ENCODE data around the gene TAC4.
"Not testable (repeated sequence)": the region's sequence is repeated elsewhere in the genome, so short reads cannot be mapped to it uniquely, and the experiment has no call there.

TAC4 gene

DNA sequence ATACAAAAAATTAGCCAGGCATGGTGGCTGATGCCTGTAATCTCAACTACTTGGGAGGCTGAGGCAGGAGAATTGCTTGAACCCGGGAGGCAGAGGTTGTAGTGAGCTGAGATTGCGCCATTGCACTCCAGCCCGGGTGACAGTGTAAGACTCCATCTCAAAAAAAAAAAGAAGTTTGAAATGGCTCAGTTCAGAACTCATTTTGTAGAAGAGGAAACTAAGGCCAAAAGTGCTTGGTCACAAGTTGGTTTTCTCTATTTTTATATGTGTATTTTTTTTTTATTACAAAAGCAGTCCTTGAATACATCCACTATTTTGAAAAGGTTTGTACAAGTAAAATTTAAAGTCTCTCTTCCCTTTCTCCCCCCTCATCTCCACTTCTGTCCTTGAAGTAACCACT is 5.5 kb downstream of the TAC4 start:
- DNase-seq, result no peak

DNA sequence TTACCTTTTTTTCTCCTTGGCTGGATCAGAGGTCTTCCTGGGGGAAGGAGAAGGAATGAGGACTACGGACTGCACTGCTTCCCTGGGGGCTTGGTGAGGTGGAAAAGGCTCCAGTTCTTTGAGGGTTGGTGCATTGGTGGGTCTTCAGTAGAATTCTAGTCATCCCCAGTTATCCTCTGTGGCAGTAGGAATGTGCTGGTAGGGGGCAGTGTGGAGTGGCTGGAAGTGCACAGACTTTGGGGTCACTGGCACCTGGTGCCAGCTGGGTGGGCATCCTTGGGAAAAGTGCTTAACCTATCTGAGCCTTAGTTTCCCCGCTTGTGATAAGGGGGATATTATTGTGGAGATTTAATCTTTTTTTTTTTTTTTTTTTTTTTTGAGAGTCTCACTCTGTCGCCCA is 6.3 kb downstream of the TAC4 start:
- no peak for DNase-seq

- no peak for DNase-seq
These were observed 8.4 kb downstream of the TAC4 start for GRCh38 chr17:49839455-49839854.

DNA sequence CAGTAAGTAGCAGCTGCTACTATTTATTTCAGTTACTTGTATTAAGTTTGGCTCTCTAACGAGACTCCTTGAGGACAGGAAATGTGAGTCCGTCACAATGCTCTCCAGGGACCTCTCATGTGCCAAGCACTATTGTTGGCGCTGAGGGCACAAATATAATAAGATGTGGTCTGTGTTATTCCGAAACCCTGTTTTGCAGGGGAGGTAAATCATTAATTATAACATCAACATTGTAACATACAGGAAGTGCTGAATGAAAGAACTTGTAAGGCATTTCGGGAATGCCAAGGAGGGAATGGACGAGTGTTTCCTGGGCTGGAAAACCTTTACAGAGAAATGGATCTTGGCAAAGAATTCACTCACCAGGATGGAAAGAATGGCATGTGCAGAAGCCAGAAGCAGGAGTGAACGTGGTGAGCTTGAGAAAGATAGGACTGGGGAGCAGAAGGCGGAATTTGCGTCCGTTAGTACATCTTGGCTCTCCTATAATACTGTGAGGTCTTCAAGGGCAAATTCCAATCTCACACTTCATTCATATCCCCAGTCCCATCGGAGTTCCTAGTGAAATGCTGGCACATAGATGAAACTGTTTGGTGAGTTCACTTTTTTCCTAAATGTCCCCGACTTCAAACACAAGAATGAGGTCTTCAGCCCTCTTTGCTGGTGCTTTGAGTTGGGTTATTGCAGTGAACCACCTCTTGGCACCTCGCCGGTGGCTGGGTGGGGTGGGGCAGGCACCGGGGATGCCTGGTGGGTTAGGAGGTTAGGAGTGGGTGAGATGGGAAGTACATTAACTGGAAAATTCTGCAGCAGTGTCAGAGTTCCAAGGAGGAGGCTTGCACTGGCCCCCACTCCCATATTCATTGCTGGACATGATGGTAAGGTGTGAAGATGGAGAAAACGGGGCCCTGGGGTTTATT is 11.5 kb downstream of the TAC4 start:
- DNase-seq, result no peak

DNA sequence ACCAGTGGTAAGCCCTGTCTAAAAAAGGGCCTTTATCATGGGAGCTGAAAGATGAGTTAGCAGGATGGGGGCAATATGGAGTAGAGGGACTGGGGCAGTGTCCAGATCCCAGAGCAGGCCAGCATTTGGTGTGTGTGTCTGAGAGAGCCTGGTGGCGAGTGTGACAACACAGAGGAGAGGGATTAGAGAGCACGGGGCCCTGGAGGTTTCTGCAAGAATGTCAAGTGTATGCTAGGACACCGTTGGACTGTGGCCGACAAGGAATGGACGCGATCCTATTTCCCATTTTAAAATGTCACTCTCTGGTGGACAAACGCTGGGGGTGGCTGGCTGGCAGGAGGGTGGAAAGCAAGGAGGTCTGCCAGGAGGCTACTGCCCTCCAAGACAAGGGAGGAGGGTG is 12.4 kb downstream of the TAC4 start:
- no peak for DNase-seq

- DNase-seq, result no peak
These were observed 13.6 kb downstream of the TAC4 start for GRCh38 chr17:49834118-49834743.

DNA sequence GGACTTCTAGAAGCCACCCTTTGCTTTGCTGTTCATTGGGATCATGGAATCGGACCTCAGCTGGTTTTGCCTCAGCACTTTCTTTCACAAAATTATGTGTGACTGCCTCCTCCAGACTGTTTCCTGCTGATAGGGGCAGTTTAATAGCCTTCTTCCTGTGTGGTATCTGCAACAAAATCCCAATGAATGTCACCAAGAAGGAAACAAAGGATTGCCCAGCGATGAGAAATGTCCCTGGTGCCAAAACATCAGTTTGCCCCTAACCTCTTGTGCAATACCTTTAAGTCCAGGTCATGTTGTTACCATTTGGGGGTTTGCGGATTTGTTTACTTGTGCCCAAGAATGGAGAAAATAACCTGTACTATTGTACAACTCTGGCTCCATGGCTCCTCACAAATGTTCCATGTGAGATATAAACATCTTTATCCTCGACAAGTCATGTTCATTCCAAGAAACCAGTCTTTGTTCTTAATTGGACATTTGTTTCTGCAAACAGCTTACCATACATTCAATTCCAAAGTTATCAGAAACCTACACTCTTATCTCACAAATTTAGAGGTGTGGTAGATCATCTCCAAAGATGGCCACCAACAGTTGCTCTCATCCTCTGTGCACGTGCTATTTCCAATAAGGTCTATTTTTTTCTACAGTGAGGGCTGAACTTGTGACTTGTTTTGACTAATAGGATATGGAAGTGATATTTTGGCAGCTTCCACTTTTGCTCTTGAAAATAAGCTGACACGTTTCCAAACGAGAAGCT is 14.8 kb downstream of the TAC4 start:
- no peak for DNase-seq

- no peak for DNase-seq
These were observed 17.3 kb downstream of the TAC4 start for GRCh38 chr17:49830605-49831004.

- no peak for DNase-seq
These were observed 18.8 kb downstream of the TAC4 start for GRCh38 chr17:49829026-49829425.

- DNase-seq, result not testable (repeated sequence)
These were observed 19.5 kb downstream of the TAC4 start for GRCh38 chr17:49828325-49828724.

- DNase-seq, result no peak
These were observed 22.2 kb downstream of the TAC4 start for GRCh38 chr17:49825645-49826044.

- no peak for DNase-seq
These were observed 24.3 kb downstream of the TAC4 start for GRCh38 chr17:49823614-49824013.

DNA sequence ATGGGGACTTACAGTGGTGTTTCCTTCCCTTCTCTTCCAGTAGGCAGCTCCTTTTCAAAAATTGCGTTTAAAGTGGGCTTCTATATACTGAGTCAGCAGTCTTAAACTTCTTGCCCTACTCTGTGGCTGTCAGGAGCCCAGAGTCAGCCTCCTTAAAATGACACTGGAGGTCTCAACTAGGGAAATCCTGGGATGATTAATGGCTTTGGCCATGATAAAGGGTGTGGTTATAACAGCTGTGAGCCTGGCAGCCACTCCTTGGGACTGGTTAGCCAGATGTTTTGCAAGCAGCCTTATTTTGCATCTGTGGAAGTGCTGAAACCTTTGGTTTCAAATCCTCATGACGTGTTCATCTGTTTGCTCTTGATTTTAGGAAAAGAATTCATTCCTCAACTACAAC is 25.0 kb downstream of the TAC4 start:
- DNase-seq, result no peak

DNA sequence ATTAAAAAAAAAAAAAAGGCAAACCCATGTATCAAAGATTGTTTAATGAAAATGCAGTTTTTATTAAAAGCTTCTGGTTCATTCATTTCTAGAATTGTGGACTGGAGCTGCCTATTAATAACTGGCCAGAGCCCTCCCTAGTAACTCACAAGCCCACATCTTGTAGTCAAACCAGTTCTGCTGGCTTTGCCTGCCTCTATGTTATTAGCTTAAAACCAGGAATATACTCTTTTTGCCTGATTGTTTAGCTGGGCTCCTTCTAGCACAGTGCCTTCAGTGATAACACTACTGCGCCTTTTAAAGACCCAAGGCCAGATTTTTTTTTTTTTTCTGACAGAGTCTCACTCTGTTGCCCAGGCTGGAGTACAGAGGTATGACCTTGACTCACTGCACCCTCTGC is 26.0 kb downstream of the TAC4 start:
- no peak for DNase-seq

DNA sequence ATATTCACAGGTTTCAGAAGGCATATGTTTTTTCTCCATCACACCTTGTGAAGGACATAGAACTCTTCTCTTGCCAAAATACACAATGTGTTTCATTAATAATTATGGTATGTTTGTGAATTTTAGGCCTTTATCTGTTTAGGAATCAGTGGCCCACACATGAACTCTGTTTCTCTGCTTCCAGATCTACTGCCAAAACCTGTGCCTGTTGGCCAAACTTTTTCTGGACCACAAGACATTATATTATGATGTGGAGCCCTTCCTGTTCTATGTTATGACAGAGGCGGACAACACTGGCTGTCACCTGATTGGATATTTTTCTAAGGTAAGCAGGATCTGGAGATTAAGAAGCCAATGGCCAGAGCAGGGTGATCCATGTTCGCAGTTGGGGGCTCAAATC is 26.4 kb downstream of the TAC4 start:
- no peak for DNase-seq

GRCh38 chr17:49820773-49821172 is 27.1 kb downstream of the TAC4 start:
- no peak for DNase-seq

DNA sequence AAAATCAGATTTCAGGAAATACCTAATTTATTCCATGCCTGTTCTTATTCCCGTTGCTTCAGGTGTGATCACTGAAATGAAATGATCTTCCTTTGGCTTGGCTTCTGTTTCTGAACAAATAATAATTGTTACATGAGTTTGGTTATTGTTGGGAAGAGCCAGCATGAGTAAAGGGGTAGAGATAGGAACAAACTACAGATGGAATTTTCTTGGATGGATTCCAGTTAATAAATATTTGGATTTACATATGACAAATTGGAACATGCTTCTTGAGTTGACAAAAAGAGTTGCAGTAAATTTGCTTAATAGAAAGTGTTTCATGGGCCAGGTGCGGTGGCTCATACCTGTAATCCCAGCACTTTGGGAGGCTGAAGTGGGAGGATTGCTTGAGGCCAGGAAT is 28.2 kb downstream of the TAC4 start:
- no peak for DNase-seq

DNA sequence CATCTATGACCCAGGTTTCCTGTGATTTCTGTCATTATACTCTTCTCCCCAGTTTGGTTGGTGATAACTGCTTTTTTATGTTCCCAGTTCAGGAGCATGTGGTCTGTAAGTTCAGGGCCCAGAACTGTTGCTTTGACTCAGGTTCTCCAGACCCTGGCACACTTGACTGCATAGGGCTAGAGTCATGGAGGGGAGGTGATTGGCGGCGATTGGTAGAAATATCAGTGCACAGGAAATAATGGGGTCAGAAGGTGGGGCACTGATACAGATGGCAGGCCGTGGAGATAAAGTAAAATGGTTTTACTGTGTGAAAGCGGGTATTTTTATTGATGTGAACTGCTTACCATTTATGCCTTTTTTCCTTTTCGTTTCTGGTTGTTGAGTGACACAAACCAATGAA is 28.7 kb downstream of the TAC4 start:
- DNase-seq, result no peak

- DNase-seq, result no peak
These were observed 29.9 kb downstream of the TAC4 start for GRCh38 chr17:49817993-49818392.

- no peak for DNase-seq
These were observed 32.0 kb downstream of the TAC4 start for GRCh38 chr17:49815761-49816281.

- DNase-seq, result no peak
These were observed 32.9 kb downstream of the TAC4 start for GRCh38 chr17:49814781-49815529.

DNA sequence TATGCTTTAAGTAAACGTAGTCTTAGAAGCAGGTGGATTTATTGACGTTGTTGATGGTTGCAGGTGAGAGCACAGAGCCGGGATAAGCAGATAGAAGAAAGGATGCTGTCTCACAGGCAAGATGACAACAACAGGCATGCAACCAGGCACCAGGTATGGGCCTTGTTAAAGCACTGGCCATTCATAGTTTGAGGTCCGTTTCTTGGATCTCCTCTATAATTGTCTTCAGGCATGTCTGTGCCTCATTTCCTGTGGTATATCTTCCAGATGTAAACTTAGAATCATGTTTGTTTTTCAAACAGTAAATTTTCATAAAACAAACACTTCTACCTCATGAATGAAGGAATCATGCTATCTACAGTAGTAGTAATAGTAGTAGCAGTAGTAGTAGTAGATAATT is 38.8 kb downstream of the TAC4 start:
- no peak for DNase-seq

DNA sequence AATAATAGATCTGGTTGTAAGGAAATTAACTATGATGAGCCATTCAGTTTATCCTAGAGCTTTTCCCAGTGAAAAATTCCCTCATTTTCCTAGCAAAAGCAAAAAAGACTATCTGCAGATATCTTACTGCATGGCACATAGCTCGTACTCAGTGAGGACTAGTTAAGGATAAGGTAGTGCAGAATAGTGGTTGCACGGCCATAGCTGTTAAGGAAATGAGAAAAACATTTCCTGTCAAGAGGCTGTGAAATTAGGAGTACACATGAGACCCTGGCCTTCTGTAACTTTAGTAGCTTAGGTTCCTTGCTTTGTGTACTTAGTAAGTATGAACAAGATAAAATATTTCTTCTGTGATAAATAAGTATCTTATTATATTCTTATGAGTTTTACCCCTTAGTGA is 49.1 kb downstream of the TAC4 start:
- DNase-seq, result no peak

Data from cerebellar nuclear complex (tissue), 1 donor.